ENCODE data around the gene MAST2.
A peak's percentile ranks its signal among the peaks of the same experiment; 100 is the strongest.
"Not testable (repeated sequence)": the region's sequence is repeated elsewhere in the genome, so short reads cannot be mapped to it uniquely, and the experiment has no call there.

MAST2 gene

DNA sequence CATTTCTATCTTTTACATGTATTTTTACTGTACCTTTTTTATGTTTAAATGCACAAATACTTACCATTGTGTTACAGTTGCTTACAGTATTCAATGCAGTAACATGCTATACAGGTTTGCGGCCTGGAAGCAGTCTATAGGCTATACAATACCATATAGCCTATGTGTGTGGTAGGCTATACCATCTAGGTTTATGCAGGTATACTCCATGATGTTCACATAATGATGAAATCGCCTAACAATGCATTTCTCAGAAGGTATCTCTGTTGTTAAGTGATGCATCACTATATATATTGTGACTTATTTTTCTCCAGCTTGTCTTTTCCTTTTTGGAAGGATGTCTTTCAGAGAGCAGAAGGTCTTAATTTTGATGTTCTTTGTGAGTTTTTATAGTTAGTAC is 103.5 kb downstream of the MAST2 start:
- DNase-seq, result no peak

DNA sequence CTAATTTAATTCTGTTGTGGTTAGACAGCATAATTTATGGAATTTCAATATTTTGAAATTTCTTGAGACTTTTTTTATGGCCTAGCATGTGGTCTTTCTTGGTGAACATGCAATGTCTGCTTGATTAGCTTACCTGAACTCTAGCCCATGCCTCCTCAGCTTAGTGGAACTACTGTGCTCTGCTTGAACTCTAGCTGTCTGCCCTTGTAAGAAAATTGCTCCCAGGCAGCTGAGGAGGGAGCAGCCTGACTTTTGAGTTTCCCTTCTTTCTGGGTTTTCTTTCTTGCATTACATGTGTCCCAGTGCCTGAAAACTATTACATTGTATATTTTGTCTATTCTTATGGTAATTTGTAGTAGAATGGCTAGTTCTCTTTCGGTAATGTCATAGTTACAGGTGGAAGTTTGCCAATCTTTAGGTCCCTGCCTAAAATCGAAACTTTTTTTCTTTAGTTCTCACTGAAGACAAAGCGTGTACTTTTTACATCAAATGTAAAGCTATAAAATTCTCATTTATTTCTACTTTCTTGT is 105.3 kb downstream of the MAST2 start:
- DNase-seq, result no peak

DNA sequence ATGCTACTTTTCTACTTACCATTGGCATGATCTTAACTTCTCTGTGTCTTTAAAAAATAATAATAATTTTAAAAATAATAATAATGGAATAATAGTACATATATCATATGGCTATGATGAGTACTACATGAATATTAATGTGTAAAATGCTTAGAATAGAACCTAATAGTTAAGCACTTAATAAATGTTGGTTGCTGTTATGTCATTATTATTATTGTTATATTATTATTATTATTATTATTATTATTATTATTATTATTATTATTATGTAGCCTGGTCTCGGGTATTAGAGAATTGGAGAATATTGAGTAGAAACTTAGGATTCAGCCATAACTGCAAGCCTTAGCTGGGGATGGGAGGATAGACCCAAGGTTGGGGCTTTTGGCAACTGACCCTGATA is 108.2 kb downstream of the MAST2 start:
- no peak for DNase-seq

DNA sequence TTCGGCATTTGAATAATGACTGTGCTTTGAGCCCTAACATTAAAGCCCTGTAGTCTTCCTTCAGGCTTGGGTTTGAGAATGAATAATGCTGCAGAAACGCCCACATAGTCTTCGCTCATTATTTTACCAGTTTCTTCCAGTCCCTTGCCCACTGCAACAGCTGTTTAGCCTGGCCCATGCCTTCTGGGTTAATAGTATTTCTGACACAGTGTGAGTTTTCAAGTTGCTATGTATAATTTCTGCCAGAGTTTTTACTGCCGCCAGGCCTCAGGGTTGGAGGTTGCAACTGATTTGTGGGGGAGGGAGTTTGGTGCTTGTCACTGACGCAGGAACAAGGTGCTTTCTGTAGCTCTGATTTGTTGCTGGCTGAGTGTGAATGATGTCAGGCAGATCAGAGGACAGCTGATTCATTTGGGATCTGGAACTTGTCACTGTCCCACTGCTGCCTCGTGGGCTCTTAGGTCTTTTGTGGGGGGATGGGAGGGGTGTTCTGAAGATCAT is 109.8 kb downstream of the MAST2 start:
- DNase-seq, result no peak

DNA sequence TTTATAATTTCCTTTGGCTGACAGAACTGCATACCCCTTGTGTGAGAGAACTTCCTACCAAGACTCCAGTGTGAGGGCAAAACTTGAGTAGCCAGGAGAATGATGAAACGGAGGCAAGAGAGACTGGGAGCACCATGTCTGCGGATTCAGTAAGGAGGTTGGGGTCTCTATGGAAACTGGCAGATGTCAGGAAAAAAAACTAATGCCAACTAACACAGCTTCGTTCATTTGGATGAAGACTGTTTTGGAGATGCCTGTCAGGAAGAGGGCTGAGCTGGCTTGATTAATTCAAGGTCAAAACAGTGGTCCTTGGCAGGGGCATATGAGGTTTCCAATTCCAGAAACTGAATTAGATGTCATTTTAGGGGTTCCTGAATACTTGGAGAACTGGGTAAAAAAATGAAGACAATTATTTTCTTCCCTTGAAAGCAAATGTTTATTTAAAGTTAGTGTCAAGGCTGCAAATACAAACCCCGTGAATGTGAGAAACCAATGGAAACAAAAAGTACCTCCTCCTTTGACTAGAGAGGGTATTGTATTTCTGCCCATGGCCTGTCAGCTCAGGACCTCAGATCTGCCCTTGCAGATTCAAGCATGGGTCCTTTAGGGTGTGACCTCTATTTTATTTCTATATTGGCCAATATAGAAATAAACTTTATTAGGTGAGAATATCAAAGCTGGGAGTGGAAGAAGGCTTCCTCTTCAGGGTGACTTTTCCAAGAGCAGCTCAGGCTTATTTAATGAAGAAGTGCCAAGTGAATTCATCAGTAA is 110.5 kb downstream of the MAST2 start:
- DNase-seq, result no peak

DNA sequence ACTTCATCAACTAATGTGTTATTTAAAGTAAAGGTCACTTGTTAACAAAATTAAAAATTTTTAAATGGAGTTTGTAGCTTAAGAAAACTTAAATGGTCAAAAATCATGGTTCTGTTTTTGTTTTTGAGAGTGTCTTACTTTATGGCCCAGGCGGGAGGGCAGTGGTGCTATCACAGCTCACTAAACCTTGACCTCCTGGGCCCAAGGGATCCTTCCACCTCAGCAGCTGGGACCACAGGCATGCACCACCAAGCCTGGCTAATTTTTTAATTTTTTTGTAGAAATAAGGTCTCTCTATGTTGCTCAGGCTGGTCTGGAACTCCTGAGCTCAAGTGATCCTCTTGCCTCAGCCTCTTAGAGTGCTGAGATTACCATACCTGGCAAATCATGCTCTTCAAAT is 111.4 kb downstream of the MAST2 start:
- no peak for DNase-seq

DNA sequence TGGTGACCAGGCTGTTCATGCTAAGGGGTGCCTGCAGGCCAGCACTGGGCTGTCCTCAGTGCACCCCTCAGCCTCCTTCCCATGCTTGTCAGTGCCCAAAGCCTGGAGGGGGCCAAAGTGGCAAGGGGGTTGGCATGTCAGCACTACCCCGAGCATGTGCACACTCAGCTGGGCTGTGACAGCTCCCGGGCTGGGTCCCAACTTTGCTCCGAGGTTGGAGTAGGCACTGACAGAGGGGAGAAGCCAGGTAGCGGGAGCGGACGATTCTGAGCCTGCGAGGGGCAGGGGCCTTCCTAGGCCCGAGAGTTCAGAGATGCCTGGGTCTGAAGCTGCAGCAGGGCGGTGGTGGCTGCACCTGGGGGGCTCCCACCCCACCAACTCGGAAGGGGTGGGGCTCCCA is 119.0 kb downstream of the MAST2 start:
- DNase-seq, result no peak

DNA sequence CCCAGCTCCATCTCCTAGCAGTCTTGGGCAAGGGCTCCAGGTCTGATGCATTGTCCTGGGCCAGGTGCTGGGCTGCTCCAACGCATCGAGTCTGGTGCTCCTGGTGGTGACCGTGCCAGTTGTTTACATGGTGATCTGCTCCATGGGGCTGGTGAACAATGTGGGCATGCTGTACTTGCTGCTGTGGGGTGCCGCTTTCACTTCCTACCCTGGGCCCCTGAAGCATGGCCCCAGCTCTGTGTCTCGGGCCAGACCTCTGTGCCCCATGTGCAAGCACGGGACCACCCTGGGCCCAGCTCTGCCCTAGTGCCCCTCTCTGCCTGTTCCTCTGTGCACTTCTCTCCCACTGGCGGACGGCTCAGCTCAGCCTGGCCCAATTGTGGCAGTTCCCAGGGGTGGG is 119.4 kb downstream of the MAST2 start:
- no peak for DNase-seq

DNA sequence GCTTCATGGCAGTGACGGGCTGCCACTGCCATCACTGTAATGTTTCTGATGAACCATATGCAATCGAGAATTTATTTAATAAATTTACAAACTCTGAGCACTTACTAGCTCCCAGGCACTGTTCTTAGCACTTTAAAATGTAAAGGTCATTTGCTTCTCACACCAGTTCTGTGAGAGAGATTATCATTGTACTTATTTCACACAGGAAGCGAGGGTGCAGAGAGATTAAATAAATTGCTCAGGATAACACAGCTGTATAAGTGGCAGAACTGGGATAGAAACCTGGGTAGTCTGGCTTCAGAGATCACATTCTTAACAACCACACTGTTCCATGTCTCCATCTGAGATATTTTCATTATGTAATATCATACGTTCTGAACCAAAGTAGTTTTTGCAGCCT is 119.9 kb downstream of the MAST2 start:
- DNase-seq, result no peak

DNA sequence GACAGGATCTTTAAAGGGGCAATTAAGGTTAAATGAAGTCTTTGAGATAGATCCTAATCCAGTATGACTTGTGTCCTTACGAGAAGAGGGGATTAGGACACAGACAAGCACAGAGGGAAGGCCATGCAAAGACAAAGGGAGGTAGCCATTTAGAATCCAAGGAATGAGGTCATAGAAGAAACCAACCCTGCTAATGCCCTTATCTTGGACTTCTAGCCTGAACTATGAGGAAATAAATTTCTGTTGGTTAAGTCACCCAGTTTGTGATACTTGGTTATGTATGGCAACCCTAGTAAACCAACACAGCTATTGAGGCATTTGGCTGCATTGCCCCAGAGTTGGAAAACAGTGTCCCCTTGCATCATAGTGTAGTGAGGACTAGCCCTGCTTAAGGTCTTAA is 121.3 kb downstream of the MAST2 start:
- no peak for DNase-seq

DNA sequence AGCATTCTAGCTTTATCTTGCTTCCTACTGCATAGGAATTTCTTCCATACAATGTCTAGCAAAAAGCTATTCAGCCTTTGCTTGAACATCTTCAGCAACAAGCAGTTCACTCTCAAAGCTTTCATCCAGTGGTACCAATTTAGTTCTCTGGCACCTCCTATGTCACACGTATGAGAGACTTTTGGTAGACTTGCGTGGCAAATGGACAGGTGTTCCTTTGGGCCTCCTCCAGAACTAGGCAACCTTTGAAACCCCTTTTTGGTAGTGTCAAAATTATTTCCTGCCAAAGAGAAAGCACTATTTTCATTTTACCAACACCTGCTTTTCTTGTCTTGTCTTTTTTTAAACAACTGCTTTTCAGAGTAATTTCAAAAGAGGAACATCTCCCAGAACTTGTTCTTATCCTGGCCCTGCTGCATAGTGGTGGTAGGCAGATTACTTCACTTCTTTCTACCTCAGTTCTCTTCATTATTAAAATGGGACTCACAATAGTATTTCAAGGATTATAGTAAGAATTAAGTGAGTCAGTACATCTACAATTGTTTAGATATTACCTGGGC is 122.4 kb downstream of the MAST2 start:
- DNase-seq, result no peak

DNA sequence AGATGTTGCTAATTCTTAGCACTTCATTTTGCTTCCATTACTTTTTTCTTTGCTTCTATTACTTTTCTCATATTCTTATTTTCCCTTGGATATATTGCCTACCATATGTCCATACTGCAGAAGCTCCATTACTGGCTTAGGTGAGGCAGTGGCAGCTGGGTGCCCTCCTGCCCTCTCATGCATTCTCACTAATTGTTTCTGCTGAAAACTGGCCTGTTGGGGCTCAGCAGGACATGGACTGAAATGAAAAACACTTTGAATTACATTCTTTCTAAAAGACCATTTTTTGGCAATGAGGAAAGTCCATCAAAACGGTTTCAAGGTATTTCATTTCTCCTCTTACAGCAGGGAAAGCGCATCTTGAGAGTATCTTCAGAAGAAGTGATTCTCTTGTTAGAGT is 122.9 kb downstream of the MAST2 start:
- DNase-seq, result peak; percentile 17

DNA sequence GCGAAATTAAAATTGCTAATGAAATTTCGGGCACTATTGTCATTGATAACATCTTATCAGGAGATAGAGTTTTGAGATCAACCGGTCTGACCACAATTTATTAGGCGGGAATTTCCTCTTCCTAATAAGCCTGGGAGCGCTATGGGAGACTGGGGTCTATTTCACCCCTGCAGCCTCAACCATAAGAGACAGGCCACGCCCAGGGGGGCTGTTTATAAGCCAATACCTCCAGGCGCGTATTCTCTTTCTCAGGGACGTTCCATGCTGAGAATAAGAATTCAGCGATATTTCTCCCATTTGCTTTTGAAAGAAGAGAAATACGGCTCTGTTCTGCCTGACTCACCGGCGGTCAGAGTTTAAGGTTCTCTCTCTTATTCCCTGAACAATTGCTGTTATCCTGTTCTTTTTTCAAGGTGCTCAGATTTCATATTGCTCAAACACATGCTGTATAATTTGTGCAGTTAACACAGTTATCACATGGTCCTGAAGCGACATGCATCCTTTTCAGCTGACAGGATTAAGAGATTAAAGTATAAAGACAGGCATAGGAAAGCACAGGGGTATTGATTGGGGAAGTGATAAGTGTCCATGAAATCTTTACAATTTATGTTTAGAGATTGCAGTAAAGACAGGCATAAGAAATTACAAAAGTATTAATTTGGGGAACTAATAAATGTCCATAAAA is 124.0 kb downstream of the MAST2 start:
- DNase-seq, result not testable (repeated sequence)

DNA sequence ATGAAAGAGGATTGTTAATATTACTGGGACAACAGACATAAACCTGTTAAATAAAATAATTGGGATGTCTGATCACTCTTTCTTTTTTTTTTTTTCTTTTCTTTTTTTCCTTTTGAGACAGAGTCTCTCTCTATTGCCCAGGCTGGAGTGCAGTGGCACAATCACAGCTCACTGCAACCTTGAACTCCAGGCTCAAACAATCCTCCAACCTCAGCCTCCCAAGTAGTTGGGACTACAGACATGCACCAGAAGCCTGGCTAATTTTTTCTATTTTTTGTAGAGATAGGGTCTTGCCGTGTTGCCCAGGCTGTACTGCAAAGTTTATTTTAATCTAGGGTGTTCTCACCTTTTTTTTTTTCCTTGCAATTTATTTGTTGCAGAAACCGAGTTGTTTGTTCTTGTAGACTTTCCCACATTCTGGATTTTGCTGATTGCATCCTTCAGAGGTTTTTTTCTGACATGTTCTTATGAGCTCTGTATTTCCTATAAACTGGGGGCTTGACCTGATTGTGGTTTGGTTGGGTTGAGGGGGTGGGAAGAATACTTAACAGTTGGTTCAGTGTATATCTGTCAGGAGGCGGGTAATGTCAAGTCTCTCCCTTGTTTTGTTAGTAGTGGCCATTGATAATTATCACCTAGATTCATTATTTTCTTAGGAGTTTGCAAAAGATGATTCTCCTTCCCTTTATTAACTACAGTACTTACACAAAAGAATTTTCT is 125.2 kb downstream of the MAST2 start:
- no peak for DNase-seq

DNA sequence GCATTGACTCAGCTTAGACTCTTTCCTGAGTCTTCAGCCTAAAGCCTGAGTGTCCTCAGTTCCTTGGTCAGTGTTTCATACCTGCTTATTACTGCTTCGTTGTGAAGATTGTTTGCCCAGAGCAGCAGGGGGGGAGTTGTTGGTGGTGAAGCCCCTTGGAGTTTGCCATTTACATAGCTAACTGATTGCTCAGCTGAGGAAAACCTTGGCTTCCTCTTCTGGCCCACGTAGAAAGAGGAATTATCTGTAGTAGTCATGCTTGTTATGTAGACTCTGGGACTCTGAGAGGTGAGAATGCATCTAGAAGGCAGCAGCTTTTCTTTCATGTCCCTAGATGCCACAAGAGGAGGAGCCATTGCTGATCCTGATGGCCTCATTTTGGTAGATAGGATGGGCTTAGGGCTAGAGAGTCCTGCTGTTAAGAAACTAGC is 125.9 kb downstream of the MAST2 start:
- no peak for DNase-seq

DNA sequence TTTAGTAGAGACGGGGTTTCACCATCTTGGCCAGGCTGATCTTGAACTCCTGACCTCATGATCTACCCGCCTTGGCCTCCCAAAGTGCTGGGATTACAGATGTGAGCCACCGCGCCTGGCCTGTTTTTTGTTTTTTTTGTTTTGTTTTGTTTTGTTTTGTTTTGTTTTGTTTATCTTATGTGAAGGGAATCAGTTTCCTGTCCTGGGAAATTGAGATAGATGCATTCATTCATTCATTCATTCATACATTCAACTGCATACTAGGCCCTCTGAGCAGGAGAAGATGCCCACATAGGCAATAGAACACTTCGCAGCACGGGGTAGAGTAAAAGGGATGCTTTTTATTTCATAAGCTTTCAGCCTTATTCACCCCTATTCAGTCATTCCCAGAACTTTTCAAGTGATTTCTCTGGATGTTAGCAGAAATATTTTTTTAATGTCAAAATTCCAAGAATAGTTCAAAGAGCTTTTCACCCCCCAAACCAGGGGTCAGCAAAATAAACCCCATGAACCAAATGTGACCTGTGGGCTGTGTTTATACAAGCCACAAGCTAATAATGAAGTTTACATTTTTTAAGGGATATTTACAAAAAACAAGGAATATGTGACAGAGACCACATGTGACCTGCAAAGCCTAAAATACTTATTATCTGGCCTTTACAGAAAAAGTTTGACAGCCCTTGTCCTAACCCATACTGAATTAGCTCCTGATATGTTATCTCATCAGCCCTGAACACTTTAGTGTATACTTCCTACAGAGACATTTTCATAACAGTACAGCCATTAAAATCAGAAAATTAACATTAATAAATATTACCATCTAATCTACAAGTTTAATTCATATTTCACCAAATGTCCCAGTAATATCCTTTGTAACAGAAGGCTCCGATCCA is 127.1 kb downstream of the MAST2 start:
- DNase-seq, result no peak

DNA sequence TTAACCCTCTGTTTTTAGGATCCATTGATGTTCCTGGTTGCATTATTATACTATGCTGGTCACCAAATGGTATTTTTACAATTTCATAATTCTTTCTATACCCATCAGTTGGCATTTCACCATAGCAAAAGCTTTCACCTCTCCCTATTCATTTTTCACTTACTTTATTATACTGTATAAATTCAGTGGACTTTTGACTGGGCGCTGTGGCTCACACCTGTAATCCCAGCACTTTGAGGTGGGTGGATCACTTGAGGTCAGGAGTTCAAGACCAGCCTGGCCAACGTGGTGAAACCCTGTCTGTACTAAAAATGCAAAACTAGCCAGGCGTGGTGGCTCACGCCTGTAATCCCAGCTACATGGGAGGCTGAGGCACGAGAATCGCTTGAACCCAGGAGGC is 128.8 kb downstream of the MAST2 start:
- not testable (repeated sequence) for DNase-seq

DNA sequence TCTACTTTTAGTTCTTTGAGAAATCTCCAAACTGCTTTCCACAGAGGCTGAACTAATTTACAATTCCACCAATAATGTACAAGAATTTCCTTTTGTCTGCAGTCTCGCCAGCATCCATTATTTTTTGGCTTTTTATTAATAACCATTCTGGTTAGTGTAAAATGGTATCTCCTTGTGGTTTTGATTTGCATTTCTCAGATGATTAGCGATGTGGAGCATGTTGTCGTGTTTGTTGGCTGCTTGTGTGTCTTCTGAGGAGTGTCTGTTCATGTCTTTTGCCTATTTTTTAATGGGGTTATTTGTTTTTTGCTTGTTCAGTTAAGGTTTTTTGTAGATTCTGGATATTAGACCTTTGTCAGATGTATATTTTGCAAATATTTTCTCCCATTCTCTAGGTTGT is 131.5 kb downstream of the MAST2 start:
- DNase-seq, result no peak

DNA sequence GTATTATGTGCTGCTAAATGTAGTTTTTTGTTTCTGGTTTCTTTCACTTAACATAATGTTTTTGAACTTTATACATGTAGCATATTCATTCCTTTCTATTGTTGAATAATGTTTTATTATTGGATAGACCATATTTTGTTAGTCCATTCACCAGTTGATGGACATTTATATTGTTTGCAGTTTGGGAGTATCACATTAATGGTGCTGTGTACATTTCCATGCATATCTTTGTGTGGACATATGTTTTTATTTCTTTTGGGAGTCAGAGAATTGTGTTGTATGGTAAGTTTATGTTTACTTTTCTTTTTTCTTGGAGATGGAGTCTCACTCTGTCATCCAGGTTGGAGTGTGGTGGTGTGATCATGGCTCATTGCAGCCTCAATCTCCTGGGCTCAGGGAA is 134.6 kb downstream of the MAST2 start:
- no peak for DNase-seq

DNA sequence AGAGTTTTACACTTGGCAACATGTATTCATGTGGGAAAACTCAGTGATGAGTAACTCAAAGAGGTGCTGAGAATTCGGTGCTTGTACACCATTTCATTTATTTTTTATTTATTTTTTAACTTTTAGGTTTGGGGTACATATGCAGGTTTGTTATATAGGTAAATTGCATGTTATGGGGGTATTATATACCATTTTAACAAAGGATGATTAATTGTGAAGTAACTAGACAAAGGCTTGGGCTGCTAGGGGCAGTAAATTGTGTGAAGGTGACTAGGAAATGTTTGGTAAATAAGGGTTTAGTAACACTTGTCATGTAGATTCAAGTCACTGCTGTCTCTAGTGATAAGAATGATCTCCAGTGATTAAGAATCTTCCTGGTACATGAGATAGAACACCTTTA is 139.0 kb downstream of the MAST2 start:
- DNase-seq, result no peak

DNA sequence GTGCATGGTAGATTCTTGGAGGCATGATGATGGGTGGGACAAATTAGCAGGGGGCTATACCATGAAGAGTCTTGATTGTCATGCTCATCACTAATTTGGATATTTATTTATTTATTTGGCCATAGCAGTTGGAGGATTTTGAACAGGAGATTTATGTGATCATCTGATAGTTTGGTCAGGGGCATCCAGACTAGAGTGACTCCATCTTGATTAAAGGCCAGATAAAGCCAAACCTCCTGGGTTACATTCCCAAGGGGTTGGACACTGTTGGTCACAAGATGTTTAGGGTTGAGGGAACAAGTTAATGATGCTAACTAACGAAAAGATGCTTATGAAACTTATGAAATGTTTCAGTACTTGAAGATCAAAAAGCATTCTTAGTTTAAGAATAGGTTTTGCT is 139.8 kb downstream of the MAST2 start:
- no peak for DNase-seq

DNA sequence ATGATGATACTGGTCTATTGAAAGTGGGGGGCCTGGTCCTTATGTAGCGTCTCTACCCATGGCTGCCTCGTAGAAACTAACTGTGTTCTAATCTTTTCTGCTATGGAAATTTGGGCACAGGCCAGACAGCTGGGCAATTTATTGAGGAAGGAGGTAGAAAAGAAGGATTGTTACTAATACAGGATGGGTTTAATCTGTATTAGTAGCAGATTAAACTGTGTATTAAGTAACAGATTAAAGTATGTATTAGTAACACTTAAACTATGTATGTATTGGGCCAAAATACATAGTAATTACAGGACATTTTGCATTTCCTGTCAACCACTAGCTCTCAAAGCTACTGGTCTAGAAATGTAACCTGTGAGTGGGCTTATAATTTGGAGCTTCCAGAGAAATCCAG is 142.0 kb downstream of the MAST2 start:
- DNase-seq, result no peak

All from DMS 273 treated with DMSO at 0.1 percent for 48 hours (cell line).